NOMO-1 treated with dmso at 0.1 percent for 144 hours (cell line): Measurements from ENCODE around the gene ACIN1.
"Not testable (repeated sequence)": the region's sequence is repeated elsewhere in the genome, so short reads cannot be mapped to it uniquely, and the experiment has no call there.

ENCODE experiments used
- DNase-seq: peaks from one replicate; lab custom pipeline; 2025; ENCODE audit not compliant: unreplicated experiment; lab: John Stamatoyannopoulos, UW

The ACIN1 gene

GRCh38 chr14:23125011-23125410 is 30.1 kb upstream of the ACIN1 start:
- DNase-seq: no peak

GRCh38 chr14:23124337-23124954 is 29.5 kb upstream of the ACIN1 start:
- no peak for DNase-seq

DNA sequence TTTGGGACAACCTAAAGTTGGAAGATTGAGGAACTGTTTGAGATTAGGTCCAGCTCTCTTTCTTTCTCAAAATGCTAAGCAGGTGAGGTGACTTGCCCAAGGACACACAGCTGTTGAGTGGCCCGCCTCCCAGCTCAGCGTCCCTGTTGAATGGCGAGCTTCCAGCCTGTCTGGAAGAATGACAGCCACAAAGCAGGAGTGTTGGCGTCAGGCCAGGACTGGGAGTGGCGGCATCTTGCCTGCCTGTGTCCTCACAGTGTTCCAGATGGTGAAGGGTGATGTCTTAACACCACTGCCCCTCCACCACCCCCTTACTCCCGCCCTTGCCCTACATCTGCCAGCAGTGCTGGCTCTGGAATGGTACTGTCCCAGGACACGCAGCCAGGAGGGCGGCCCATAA is 28.5 kb upstream of the ACIN1 start:
- DNase-seq: no peak

DNA sequence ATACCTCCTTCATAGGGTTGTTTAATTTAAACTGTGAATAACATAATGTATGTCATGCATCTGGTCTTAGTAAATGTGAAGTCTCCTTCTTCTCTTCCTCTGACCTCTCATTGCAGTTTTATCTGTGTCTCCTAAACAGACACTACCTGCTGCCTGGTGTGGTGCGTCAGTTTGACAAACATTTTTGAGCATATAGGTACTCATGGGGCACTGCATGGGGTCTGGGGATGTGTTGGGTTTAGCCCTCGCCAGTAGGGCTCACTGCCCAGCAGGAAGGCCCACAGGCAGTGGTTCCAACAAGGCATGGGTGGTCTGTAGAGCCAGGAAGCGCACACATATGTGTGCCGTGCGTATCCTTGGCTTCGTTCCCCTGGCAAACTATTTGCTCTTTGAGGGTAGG is 27.1 kb upstream of the ACIN1 start:
- DNase-seq: no peak

DNA sequence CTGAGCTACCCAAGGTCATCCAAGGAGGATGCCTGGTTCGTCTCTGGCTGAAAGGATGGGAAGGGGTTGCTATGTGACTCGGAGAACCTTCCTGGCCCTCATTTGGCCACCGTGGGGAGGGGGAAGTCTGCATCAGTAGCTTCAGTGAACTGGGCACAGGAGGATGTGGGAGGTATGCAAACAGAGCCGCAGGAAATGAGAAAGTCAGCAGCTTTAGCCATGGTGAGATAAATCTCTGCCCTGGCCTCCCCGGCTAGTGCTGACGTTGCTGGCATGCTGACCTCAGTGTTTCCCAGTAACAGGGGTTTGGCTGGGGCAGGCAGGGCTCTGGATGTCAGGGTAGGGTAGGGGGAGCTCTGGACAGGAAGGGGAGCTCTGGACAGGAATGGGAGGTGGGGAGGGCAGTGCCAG is 26.4 kb upstream of the ACIN1 start:
- DNase-seq: no peak

DNA sequence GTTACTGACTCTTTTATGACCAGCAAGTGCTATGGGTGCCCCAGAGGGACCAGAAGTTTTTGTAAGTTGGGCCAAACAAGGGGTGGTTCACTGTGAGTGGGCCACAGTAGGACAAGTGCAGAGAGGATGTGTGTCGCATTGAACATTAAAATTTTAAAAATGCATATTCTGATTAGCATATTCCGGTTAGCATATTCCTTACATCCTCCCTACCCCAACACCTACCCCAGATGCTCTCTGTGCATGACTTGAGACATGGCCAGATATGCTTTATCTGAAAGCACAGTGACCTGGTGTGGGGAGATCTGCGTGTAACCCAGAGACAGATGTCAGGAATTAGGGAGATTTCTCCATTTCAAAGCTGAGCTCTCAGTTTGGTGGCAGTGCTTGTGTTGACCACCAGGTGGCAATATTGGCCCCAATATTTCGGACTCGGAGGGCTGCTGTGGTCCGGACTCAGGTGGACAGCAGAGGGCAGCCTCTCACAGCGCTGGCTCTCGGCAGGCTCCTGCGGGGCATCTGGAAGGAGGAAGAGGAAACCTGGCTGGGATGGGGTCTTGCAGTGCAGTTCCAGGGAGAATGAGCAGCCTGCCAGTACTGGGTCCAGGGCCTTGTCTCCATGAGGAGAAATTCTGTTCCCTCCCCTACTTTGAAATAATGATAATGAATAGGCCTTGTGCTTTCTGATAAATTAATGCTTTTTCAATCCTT is 25.8 kb upstream of the ACIN1 start:
- peak; percentile 68 for DNase-seq

DNA sequence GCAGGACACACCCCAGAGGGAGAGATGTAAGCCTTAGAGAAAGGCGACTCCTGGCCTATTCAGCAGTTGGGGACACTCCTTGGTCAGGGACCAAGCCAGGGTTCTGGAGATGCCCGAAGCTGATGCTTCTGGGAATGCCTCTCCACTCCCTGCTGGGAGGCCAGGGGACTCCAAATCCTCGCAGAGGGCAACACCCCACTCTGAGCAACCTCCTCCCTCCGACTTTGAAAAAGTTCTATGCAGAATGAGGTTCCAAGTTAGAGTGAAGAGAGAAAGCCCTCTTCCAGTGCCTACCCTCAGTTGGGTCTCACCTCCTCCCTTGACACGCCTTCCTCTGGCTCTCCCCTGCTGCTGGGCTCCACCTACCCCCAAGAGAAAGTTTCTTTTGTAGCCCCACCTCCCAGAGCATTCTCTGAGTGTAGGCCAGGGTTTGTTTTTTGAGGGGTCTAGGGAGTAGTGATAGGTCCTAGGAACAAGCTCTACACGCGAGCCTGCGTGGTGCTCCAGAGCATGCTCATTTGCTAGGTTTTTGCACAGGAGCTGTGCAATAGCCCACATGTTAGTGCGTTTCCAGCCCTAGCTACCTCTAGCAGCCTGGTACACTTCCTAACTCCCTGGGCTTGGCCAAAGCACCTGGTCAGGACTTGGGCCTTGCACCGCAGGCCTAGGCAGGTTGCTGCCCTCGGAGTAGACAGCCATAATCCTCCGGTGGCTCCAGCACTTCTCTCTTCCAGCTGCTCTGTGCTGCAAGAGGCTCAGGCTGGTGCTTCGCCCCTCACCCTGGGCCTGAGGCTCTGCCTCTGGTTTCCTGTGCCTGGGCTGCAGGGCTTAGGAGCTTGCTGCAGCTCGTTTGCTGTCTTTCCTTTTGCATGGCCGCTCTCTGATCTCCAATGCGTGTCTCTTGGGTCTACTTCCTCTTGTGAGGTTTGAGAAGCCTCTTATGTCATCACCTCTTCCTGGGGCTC is 24.7 kb upstream of the ACIN1 start:
- peak; percentile 95 for DNase-seq

DNA sequence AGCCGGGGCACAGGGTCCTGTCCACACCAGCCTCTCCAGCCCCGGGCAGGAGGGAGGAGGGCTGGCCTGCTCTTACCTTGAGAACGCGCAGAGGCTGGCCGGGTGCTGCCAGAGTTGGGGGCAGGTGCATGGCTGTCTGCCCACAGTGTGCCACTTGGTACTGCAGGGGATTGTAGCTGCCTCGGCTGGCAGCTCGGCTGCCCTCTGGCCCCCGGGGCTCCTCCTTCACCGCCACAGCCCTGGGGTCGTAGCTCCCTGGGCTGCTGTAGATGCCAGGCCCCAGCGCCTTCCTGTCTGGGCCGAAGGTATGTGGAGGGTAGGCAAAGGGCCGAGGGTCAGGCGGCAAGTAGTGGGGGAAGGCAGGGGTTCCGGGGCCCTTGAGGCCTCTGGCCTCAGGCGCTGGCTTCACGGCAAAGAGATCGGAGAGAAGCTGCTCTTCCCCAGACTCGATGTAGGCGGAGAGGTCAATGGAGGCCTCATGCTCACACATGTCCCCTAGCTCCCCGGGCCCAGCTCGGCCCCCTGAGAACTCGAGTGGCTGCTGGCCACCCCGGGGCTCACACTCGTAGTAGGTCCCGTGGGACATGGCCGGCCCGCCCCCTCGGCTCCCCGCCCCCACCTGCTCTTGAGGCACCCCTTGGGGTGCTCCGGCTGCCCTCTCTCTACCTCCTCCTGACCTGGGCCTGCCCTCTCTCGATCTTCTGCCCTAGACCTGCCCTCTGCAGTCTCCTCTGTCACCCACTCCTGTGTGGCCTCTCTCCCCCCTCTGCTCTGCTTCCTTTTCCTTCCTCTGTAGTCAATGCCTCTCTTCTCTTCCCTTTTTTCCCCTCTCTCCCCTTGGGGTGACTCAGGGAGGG is 23.8 kb upstream of the ACIN1 start, which contains the start of gene CEBPE:
Gene CEBPE (minus strand): TSS at position 750 of the 857 bp plus-strand sequence. CDS start 164 bp downstream, at position 586.
- peak; percentile 68 for DNase-seq

DNA sequence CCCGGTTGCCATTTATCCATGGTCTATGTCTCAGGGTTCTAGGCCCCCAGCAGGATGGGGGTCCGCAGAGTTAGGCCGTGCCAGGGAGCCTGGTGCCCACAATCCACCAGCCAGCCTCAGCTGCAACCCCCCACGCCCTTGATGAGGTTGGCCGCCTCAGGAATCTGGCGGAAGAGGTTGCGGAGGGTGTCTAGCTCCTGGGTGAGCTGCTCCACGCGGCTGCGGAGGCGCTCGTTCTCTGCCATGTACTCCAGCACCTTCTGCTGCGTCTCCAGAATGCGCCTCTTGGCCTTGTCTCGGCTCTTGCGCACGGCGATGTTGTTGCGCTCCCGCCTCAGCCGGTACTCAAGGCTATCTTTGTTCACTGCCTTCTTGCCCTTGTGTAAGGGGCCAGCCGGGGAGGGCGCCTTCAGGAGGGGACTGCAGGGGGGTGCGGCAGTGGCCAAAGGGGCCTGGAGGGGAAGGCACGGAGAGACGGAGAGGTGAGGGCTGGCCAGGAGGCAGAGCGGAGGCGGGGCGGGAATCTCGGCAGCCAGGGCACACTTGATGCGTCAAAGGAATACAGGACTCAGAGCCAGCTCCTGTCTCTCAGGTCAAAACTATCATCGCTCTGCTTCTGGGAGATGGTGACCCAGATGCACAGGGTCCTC is 22.6 kb upstream of the ACIN1 start:
- no peak for DNase-seq

GRCh38 chr14:23115918-23116317 is 21.0 kb upstream of the ACIN1 start:
- DNase-seq: no peak

DNA sequence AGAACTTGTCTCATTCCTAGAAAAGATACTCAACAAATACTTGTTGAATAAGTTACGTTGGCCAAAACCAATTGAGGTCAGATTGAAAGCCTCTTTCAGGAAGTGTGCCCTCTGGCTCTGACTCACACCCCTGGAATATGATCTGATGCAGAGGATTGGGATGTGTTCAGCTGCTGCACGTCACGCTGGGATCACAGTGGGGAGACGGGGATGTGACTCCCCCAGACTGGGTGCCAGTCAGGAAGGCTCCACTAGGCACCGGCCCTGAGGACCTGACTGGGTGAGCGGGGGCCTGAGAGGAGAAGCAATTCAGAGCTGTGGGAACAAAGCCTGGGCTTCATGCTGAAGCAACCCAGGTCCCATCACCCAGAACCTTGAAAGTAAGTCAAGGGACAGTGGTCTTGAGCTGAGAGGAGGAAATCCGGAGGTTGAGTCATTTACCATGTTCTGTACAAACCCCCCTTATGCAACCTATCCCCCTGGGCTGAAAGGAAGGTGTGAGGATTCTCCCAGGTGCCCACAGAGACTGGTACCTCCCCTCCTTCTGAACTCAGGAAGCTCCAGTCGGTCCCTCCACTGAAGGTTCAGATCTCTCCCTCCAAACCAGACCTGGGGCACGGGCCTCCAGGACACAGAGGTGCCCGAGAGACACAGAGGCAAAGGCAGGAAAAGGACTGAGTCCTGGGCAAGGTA is 20.2 kb upstream of the ACIN1 start:
- no peak for DNase-seq

- no peak for DNase-seq
Observed at GRCh38 chr14:23114669-23115038, 19.7 kb upstream of the ACIN1 start.

GRCh38 chr14:23114120-23114458 is 19.2 kb upstream of the ACIN1 start:
- DNase-seq: no peak

GRCh38 chr14:23113431-23114119 is 18.6 kb upstream of the ACIN1 start:
- DNase-seq: peak; percentile 55

DNA sequence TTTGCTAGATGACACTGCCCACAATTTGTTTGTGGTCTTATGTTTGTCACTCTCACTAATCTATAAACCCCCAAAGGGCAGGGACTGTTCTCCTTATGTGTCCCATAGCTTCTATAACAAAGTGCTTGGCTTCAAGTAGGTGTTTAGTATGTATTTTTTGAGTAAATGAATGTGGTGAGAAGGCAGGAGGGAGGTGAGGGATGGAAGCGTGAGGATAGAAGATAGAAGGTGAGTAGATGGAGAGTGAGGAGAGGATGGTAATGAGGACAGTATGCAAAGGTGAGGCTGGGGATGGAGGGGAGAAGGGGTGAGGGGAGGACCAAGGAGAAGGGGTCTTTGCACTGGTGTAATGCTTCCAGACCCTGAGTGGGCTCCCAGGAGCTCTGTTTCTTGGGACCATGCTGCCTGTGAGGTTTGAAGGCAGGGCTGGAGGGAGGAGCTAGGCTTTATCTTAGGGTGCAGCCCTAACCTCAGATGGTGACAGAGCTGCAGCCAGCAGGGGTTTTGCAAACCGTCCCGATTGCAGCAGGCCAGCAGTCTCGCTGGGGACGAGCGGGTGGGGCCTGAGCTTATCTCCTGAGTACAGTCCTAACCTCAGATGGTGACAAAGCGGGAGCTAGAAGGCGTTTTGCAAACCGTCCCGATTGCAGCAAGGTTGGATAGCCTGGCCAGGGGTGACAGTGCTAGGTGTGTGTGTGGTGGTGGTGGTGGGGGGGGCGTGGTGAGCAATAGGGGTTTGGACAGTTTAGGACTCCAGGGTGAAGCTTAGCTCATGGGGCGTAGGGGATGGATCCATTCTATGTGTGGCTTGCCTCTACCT is 17.6 kb upstream of the ACIN1 start:
- DNase-seq: peak; percentile 70

- no peak for DNase-seq
Observed at GRCh38 chr14:23110579-23111365, 15.8 kb upstream of the ACIN1 start.

DNA sequence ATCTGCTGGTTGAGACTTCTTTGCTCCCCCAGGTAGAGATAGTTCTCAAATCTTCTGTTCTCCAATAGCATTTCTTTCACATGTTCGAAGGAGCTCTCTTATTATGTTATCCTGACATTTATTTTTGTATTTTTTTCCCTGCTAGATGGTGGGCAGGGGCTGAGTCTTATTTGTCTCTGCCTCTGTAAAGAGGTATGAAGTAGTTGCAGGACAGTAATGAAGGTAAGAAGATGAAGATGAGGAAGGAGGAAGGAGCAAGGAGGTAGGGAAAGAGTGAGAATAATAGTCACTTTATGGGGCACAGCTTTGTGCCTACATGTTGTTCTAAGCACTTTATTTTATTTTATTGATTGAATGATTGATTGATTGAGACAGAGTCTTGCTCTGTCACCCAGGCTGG is 14.8 kb upstream of the ACIN1 start:
- DNase-seq: no peak

GRCh38 chr14:23108169-23108568 is 13.2 kb upstream of the ACIN1 start:
- DNase-seq: not testable (repeated sequence)
